Activated T-cell treated with anti-CD3 and anti-CD28 coated beads, Interleukin-2, amount 50 U/mL, for 72 hours (primary cell): ENCODE data around the gene CORO2A. TPM values are rescaled to one million over a fixed set of nuclear protein-coding genes. Genes with fewer than 3 reads are reported as not detected.

Experiments
- ATAC-seq, 2 donors: fragments of 150-1000 bp; cut with Tn5 transposase; replicated peaks in 1 of 2; 2 replicates each; pipeline ENCODE4 v1.10.0; 2021; ENCODE audit warnings: moderate library complexity in 2 of 2, mild to moderate bottlenecking in 1 of 2
- DNase-seq, 2 donors: peaks; one replicate each; pipeline ENCODE4 v3.0.0; 2021 to 2022; ENCODE audit warnings: mixed read lengths in 1 of 2
- H3K27ac Mint-ChIP-seq: one replicate; pipeline ENCODE4 v1.8.0; 2022; ENCODE audit warnings: mild to moderate bottlenecking, moderate library complexity, mixed read lengths
- H3K27me3 Mint-ChIP-seq: one replicate; pipeline ENCODE4 v1.8.0; 2022; ENCODE audit warnings: low read depth, mixed read lengths
- H3K36me3 Mint-ChIP-seq, 2 donors: one replicate each; pipeline ENCODE4 v1.8.0; 2022; ENCODE audit warnings: mixed read lengths in 2 of 2, mild to moderate bottlenecking in 1 of 2; ENCODE audit not compliant: insufficient read depth in 2 of 2
- H3K4me1 Mint-ChIP-seq: one replicate; pipeline ENCODE4 v1.8.0; 2022; ENCODE audit warnings: low read depth, mixed read lengths
- H3K4me3 Mint-ChIP-seq, 2 donors: one replicate each; pipeline ENCODE4 v1.8.0; 2022; ENCODE audit warnings: mild to moderate bottlenecking in 2 of 2, mixed read lengths in 2 of 2, moderate library complexity in 2 of 2
- H3K9me3 Mint-ChIP-seq, 2 donors: one replicate each; pipeline ENCODE4 v1.8.0; 2022; ENCODE audit warnings: mixed read lengths in 2 of 2
- total RNA-seq, 2 donors: library from RNA; stranded (reverse); gene quantifications; one replicate each; pipeline ENCODE4 v1.2.3, GENCODE V29; 2022

CORO2A gene
- total RNA-seq, 2 donors from 2014 or later, result 11.0 to 13.1 TPM

DNA sequence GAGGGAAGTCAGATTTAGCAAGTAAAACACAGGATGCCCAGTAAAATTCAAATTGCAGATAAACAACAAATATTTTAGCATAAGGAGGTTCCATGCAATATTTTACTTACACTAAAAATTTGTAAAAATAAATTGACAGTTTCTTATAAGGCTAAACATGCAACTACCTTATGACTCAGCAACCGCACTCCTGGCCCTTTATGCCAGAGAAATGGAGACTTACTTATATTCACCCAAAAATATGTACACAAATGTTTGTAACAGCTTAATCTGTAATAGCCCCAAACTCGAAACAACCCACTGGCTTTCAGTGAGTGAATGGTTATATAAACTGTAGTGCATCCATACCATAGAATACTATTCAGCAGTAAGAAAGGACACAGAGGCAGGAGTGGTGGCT is 44.9 kb downstream of the CORO2A start:
- H3K27ac Mint-ChIP-seq, result no peak overlapping the region

GRCh38 chr9:98146101-98146991 is 46.1 kb downstream of the CORO2A start:
- DNase-seq (no peak), ATAC-seq (no peak)
- no peak overlapping the region for H3K4me3 Mint-ChIP-seq
- no peaks in the 10 kb centered on the region for H3K36me3 Mint-ChIP-seq
- no peak overlapping the region for H3K27ac Mint-ChIP-seq
- no peaks in the 10 kb centered on the region for H3K9me3 Mint-ChIP-seq
- no peaks in the 10 kb centered on the region for H3K4me1 Mint-ChIP-seq
- H3K27me3 Mint-ChIP-seq, result no peaks in the 10 kb centered on the region

More for the DNA sequence above, 44.9 kb downstream of the CORO2A start:
- ATAC-seq (no peak), DNase-seq (no peak)
- Mint-ChIP-seq H3K27me3 (no peaks in the 10 kb centered on the region), H3K36me3 (no peaks in the 10 kb centered on the region), H3K4me1 (no peaks in the 10 kb centered on the region), H3K4me3 (no peak overlapping the region), H3K9me3 (no peaks in the 10 kb centered on the region)

- H3K36me3 Mint-ChIP-seq, result no peaks in the 10 kb centered on the region
- no peaks in the 10 kb centered on the region for H3K27me3 Mint-ChIP-seq
- no peaks in the 10 kb centered on the region for H3K4me1 Mint-ChIP-seq
- H3K4me3 Mint-ChIP-seq, result no peak overlapping the region
- no peak overlapping the region for H3K27ac Mint-ChIP-seq
- no peak for ATAC-seq
- no peak for DNase-seq
- H3K9me3 Mint-ChIP-seq, result no peaks in the 10 kb centered on the region
These were observed 47.8 kb downstream of the CORO2A start for GRCh38 chr9:98144631-98145030.

GRCh38 chr9:98144076-98144475 is 48.4 kb downstream of the CORO2A start:
- Mint-ChIP-seq H3K27me3 (no peaks in the 10 kb centered on the region), H3K4me3 (no peak overlapping the region), H3K36me3 (no peaks in the 10 kb centered on the region), H3K9me3 (no peaks in the 10 kb centered on the region), H3K27ac (no peak overlapping the region), H3K4me1 (no peaks in the 10 kb centered on the region)
- DNase-seq (no peak), ATAC-seq (no peak)

DNA sequence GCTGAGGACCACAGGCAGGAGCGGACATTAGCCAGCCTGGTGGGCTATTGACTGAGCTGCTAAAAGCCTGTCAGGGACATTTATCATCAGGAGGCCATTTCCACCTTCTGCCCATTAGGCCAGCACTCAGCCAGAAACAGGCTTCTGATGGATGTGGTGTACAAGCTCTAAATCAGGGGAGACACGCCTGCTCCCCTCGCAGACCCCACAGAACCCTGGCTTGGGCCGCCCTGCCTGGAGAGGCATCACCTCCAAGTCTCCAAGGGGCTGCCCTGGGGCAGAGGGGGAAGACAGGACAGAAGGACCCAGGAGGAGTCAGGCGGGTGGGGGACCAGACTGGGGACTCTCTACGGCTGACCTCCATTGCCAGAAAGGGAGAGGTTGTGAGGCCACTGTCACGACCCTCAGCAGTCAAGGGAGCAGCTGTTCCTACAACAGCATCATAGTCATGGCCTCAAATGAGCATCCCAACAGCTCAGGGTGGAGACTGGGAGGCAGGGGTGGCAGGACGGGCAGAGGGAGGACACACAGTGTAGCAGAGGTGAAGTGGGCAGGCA is 49.4 kb downstream of the CORO2A start:
- Mint-ChIP-seq H3K4me3 (no peak overlapping the region), H3K27me3 (no peaks in the 10 kb centered on the region), H3K9me3 (no peaks in the 10 kb centered on the region), H3K27ac (no peak overlapping the region), H3K36me3 (no peaks in the 10 kb centered on the region), H3K4me1 (no peaks in the 10 kb centered on the region)
- ATAC-seq (no peak), DNase-seq (no peak)

DNA sequence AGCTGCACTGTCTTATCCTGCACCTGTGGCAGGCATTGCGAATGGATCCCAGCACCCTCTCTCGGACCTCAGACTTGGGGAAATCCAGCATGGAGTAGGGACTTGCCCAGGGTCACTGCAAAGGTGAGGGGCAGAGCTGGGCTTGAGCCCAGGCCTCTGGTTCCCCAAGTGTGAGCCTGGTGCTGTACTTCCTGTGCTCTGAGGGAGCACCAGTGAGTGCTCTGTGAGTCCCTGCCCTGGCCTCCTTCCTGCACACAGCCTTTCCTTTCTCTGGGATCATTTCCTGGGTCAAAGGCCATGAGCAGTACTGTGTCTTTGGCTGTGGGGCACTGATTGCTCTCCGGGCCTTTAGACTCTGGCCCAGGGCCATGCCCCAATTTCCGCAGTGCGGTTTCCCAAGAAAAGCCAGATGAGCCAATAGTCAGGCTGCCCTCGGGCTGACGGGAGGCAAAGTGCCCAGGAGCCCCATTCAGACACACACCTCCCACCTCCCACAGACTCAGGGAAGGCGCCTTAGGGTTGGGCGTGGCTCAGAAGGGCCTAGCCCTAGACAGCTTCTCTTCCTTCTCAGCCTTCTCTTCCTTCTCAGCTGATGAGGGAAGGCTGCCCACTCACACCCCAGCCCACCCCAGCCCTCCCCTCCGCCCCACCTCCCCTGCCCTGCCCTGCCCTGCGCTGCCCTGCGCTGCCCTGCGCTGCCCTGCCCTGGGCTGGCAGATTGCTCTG is 50.1 kb downstream of the CORO2A start:
- no peak overlapping the region for H3K27ac Mint-ChIP-seq
- H3K4me1 Mint-ChIP-seq, result no peaks in the 10 kb centered on the region
- no peak for DNase-seq
- no peak for ATAC-seq
- no peaks in the 10 kb centered on the region for H3K36me3 Mint-ChIP-seq
- no peak overlapping the region for H3K4me3 Mint-ChIP-seq
- no peaks in the 10 kb centered on the region for H3K9me3 Mint-ChIP-seq
- no peaks in the 10 kb centered on the region for H3K27me3 Mint-ChIP-seq

DNA sequence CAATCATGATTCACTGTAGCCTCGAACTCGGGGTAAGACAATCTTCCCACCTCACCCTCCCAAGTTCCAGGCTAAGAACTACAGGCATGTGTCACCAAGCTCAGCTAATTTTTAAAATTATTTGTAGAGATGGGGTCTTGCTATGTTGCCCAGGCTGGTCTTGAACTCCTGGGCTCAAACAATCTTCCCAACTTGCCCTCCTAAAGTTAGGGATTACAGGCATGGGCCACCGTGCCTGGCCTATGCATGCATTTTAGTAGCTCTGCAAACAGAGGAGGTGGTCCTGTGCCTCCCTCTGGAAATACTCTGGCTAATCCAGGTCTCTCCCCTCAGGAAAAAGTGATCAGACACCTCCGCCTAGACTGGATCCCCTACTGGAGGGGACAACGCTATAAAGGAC is 51.9 kb downstream of the CORO2A start:
- no peaks in the 10 kb centered on the region for H3K27me3 Mint-ChIP-seq
- H3K27ac Mint-ChIP-seq, result no peak overlapping the region
- H3K4me1 Mint-ChIP-seq, result no peaks in the 10 kb centered on the region
- H3K4me3 Mint-ChIP-seq, result no peak overlapping the region
- ATAC-seq (no peak), DNase-seq (no peak)
- no peaks in the 10 kb centered on the region for H3K9me3 Mint-ChIP-seq
- H3K36me3 Mint-ChIP-seq, result no peaks in the 10 kb centered on the region

DNA sequence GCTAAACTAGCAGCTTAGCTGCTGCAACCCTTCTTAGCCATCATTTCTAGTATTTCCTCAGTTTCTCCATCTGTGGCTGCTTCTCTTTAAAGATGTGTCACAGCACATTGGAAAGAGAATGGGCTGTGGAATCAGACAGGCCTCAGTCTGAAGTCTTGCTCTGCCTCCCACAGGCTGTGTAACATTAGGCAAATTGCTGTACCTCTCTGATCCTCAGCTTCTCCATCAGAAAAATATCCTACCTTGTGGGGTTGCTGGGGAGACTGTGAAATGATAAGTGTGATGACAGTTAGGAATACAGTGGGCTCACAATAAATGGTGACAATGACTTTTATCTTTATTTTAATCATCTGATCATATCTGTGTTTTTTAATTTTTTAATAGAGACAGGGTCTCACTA is 55.9 kb downstream of the CORO2A start:
- Mint-ChIP-seq H3K4me3 (no peak overlapping the region), H3K4me1 (peaks cover 5% of the 10 kb centered on the region), H3K27me3 (no peaks in the 10 kb centered on the region), H3K27ac (no peak overlapping the region), H3K36me3 (no peaks in the 10 kb centered on the region), H3K9me3 (no peaks in the 10 kb centered on the region)
- DNase-seq (no peak), ATAC-seq (no peak)

- ATAC-seq (no peak), DNase-seq (no peak)
- H3K27me3 Mint-ChIP-seq, result no peaks in the 10 kb centered on the region
- no peaks in the 10 kb centered on the region for H3K9me3 Mint-ChIP-seq
- no peak overlapping the region for H3K4me3 Mint-ChIP-seq
- peaks cover 5% of the 10 kb centered on the region for H3K4me1 Mint-ChIP-seq
- H3K36me3 Mint-ChIP-seq, result no peaks in the 10 kb centered on the region
- H3K27ac Mint-ChIP-seq, result no peak overlapping the region
These were observed 56.5 kb downstream of the CORO2A start for GRCh38 chr9:98135938-98136337.

GRCh38 chr9:98135558-98135934 is 56.9 kb downstream of the CORO2A start:
- no peak overlapping the region for H3K27ac Mint-ChIP-seq
- H3K4me3 Mint-ChIP-seq, result no peak overlapping the region
- no peak for DNase-seq

DNA sequence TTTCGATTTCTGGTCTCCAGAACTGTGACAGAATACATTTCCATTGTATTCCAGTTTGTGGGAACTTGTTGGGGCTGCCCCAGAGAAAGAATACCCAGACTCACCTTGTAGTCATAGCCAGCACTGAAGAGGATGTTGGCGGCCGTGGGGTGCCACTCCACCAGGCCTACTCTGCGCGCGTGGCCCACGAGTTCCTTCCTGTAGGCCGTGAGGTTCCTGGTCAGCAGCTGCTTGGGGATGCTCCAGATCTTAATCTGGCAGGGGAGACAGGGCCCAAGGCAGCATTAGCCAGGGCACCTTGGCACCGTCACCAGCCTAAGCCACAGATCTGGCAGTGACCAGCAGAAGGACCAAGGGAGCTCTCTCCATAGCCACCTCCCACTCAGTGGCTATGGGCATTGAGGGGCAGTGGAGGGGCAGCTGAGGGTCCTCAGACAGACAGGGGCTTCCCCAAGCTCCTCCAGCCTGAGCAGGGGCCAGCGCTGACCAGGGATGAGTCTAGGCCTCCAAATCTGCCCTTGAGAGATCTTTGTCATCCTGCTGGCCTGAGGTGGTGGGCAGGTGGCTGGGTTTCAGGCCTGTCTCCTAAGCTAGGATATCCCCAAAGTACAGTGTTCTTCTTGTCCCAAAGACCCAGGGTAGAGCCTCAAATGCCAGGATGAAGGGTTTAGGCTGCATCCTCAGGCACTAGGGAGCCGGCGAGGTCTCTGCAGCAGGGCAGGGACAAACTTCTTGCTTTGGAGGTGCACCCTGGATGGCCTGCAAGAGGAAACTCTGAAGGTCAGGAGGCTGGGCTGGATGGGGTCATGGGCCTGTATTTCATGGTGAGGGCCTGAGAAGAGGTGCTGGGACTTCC is 57.5 kb downstream of the CORO2A start:
- Mint-ChIP-seq H3K27me3 (no peaks in the 10 kb centered on the region), H3K27ac (no peak overlapping the region), H3K9me3 (no peaks in the 10 kb centered on the region), H3K4me3 (no peak overlapping the region), H3K36me3 (no peaks in the 10 kb centered on the region), H3K4me1 (peaks cover 5% of the 10 kb centered on the region)
- DNase-seq, result no peak
- no peak for ATAC-seq

More at GRCh38 chr9:98135558-98135934, 56.9 kb downstream of the CORO2A start:
- ATAC-seq, result no peak
- no peaks in the 10 kb centered on the region for H3K36me3 Mint-ChIP-seq
- H3K9me3 Mint-ChIP-seq, result no peaks in the 10 kb centered on the region
- H3K4me1 Mint-ChIP-seq, result peaks cover 5% of the 10 kb centered on the region
- H3K27me3 Mint-ChIP-seq, result no peaks in the 10 kb centered on the region

DNA sequence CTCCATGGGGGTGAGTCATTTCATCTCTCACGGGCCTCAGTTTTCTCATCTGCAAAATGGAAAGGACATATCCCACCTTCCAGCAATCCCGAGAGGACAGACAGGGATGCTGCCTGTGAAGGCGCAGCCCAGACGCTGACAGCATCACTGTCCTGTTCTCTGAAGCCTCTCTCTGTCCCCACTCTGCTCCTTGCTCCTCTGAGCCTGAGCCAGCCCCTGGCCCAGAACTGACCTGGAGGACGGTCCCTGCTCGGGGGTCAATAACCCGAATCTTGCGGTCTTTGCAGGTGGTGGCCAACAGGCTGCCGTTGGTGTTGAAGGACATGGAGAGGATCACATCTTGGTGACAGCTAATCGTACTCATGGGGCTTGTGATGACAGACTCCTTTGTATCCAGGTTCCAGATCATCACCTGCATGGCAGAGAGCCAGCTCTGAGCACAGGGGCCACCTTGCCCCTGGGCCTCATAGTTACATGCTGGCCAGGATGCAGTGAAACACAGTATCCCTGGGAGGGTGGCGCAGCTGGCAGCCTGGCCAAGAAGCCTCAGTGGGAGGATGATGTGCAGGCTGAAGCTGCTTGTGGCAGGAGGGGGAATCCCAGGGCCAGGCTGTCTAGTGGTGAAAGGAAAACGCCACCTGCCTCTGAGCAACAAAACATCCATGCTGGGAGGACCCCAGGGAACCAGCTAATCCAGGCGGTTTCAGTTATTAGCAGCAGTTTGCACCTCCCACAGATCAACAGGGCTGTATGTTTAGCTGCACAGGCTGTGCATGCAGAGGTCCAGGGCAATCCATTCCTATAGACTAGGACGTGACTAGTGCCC is 59.4 kb downstream of the CORO2A start:
- H3K4me3 Mint-ChIP-seq, result no peak overlapping the region
- no peak for ATAC-seq
- H3K36me3 Mint-ChIP-seq, result no peaks in the 10 kb centered on the region
- DNase-seq, result no peak
- no peaks in the 10 kb centered on the region for H3K9me3 Mint-ChIP-seq
- H3K4me1 Mint-ChIP-seq, result peaks cover 5% of the 10 kb centered on the region
- no peaks in the 10 kb centered on the region for H3K27me3 Mint-ChIP-seq
- H3K27ac Mint-ChIP-seq, result no peak overlapping the region
